A549 (cell line): ENCODE results near the gene HNRNPUL2. TPM values are rescaled to one million over a fixed set of nuclear protein-coding genes. Genes with fewer than 3 reads are reported as not detected.

ENCODE experiments used
- ATAC-seq, 2 experiments: fragments of 200-7000 bp in 1 of 2; fragments of >200 bp in 1 of 2; cut with Nextera tagmentation in 1 of 2; cut with Tn5 transposase in 1 of 2; 3 replicates each; pipeline versions ENCODE4 v1.8.0 to v1.9.1; 2018 to 2020; ENCODE audit warnings: mild to moderate bottlenecking in 1 of 2, moderate library complexity in 1 of 2
- CTCF ChIA-PET: fragments of 300-600 bp; sonication (Branson Sonifier 250); formaldehyde crosslinking; extraction: SDS; loops from one replicate; lab custom pipeline; 2021; ENCODE audit warnings: antibody characterized with exemption, inconsistent platforms; lab: Yijun Ruan, JAX
- POLR2A ChIA-PET: fragments of 350-600 bp; formaldehyde crosslinking; extraction: SDS; loops from one replicate; lab custom pipeline; 2021; ENCODE audit warnings: antibody characterized with exemption, inconsistent platforms; lab: Yijun Ruan, JAX
- DNase-seq, 2 experiments: peaks; one replicate each; pipeline versions ENCODE4 v3.0.0 to v3.0.0-alpha.2; 2011 to 2016; ENCODE audit warnings: low read depth in 1 of 2, low spot score in 1 of 2
- FAIRE-seq: peaks from 2 replicates; lab custom pipeline; 2011; peaks lifted over from hg19 to GRCh38; lab: Jason Lieb, UNC
- H3K27ac ChIP-seq, 2 experiments: fragments of >200 bp; sonication (Bioruptor Twin); formaldehyde crosslinking; 3 replicates each; pipeline ENCODE4 v1.5.1; 2016 to 2017
- H3K4me1 ChIP-seq: fragments of >200 bp; sonication (Bioruptor Twin); formaldehyde crosslinking; 3 replicates; pipeline ENCODE4 v1.6.1; 2016
- H3K4me2 ChIP-seq: fragments of >200 bp; sonication (Bioruptor Twin); formaldehyde crosslinking; 3 replicates; pipeline ENCODE4 v1.6.1; 2016
- H3K4me3 ChIP-seq: fragments of >200 bp; sonication (Bioruptor Twin); formaldehyde crosslinking; 3 replicates; pipeline ENCODE4 v1.5.1; 2016
- H3K9me3 ChIP-seq: fragments of >200 bp; sonication (Bioruptor Twin); formaldehyde crosslinking; 3 replicates; pipeline ENCODE4 v1.6.1; 2016
- CBX8 ChIP-seq: fragments of 200-600 bp; sonication (generic); IDR thresholded peaks from 2 replicates; pipeline ENCODE4 v1.6.1; 2016
- CHD2 ChIP-seq: fragments of 150-350 bp; IDR thresholded peaks from 2 replicates; pipeline ENCODE4 v1.6.1; 2014; ENCODE audit warnings: low read length; ENCODE audit not compliant: partially characterized antibody
- CHD4 ChIP-seq: fragments of 200-600 bp; sonication (generic); IDR thresholded peaks from 2 replicates; pipeline ENCODE4 v1.6.1; 2016; ENCODE audit warnings: antibody characterized with exemption, mild to moderate bottlenecking, borderline replicate concordance
- EHF ChIP-seq: fragments of 250-450 bp; sonication (Bioruptor Pico); IDR thresholded peaks from 2 replicates; pipeline ENCODE4 v1.5.0; 2020; ENCODE audit warnings: mild to moderate bottlenecking
- EHMT2 ChIP-seq: fragments of 200-600 bp; sonication (generic); IDR thresholded peaks from 2 replicates; pipeline ENCODE4 v1.6.1; 2016; ENCODE audit warnings: antibody characterized with exemption, low read depth, mild to moderate bottlenecking, moderate library complexity
- FOSL2 ChIP-seq, 2 experiments: fragments of 450-650 bp in 1 of 2; fragments of >200 bp in 1 of 2; sonication (Bioruptor Twin) in 1 of 2; formaldehyde crosslinking; IDR thresholded peaks; 2 replicates each; pipeline versions ENCODE4 v1.5.0 to v1.6.1; 2016 to 2020; ENCODE audit warnings: mild to moderate bottlenecking in 1 of 2, moderate library complexity in 1 of 2
- FOXS1 ChIP-seq: fragments of 250-450 bp; sonication (Bioruptor Pico); IDR thresholded peaks from 2 replicates; pipeline ENCODE4 v1.5.0; 2020; ENCODE audit warnings: mild to moderate bottlenecking, moderate library complexity
- GATA3 ChIP-seq: IDR thresholded peaks from 2 replicates; pipeline ENCODE4 v1.6.1; 2012; ENCODE audit warnings: borderline replicate concordance
- HEYL ChIP-seq: fragments of 250-450 bp; sonication (Bioruptor Pico); IDR thresholded peaks from 2 replicates; pipeline ENCODE4 v1.8.0; 2021; ENCODE audit warnings: mild to moderate bottlenecking, moderate library complexity
- JUNB ChIP-seq: fragments of >200 bp; sonication (Bioruptor Twin); formaldehyde crosslinking; IDR thresholded peaks from 2 replicates; pipeline ENCODE4 v1.6.1; 2016
- KDM1A ChIP-seq: fragments of 200-600 bp; sonication (generic); IDR thresholded peaks from 2 replicates; pipeline ENCODE4 v1.6.1; 2016; ENCODE audit warnings: low read depth, mild to moderate bottlenecking
- MAFK ChIP-seq: fragments of 450-650 bp; IDR thresholded peaks from 2 replicates; pipeline ENCODE4 v1.6.1; 2014; ENCODE audit not compliant: partially characterized antibody
- MYC ChIP-seq: IDR thresholded peaks from 2 replicates; pipeline ENCODE4 v1.6.1; 2012; ENCODE audit warnings: mild to moderate bottlenecking, inconsistent platforms, low read length, improper control_type of control experiment, borderline replicate concordance
- NFE2L2 ChIP-seq: fragments of 150-350 bp; conservative IDR thresholded peaks from 2 replicates; pipeline ENCODE4 v1.6.1; 2014; ENCODE audit warnings: low read length
- NPAS2 ChIP-seq: fragments of 250-450 bp; sonication (Bioruptor Pico); IDR thresholded peaks from 2 replicates; pipeline ENCODE4 v1.8.0; 2022; ENCODE audit warnings: mild to moderate bottlenecking, moderate library complexity, borderline replicate concordance
- POLR2AphosphoS2 ChIP-seq: conservative IDR thresholded peaks from 2 replicates; pipeline ENCODE4 v1.6.1; 2012; ENCODE audit warnings: low read length, improper control_type of control experiment, inconsistent platforms
- RAD21 ChIP-seq, 2 experiments: fragments of >200 bp in 1 of 2; sonication (Bioruptor Twin) in 1 of 2; formaldehyde crosslinking in 1 of 2; IDR thresholded peaks in 1 of 2; conservative IDR thresholded peaks in 1 of 2; 2 replicates in 1 of 2; 3 replicates in 1 of 2; pipeline ENCODE4 v1.6.1; 2012 to 2018; ENCODE audit warnings: inconsistent platforms in 1 of 2
- ZC3H11A ChIP-seq: fragments of 450-650 bp; IDR thresholded peaks from 2 replicates; pipeline ENCODE4 v1.6.1; 2014; ENCODE audit warnings: antibody characterized with exemption, mild to moderate bottlenecking
- ZNF302 ChIP-seq: fragments of 250-450 bp; sonication (Bioruptor Pico); IDR thresholded peaks from 2 replicates; pipeline ENCODE4 v1.9.0; 2021; ENCODE audit warnings: inconsistent platforms, mild to moderate bottlenecking, moderate library complexity
- WGBS: methylation state at CpG from one replicate; pipeline ENCODE4 v1.1.6; 2017; ENCODE audit errors: missing lambda C conversion rate; 5-methylcytosine and 5-hydroxymethylcytosine counted together
- polyA plus RNA-seq, 4 experiments: library from polyadenylated mRNA; depleted of rRNA in 3 of 4; stranded (reverse); fragments of >200 nt; fragmentation: RNase III in 1 of 4; extraction: RNeasy Plus Mini Kit Qiagen cat#74134 plus additional on column Dnase treatment in 1 of 4; gene quantifications; 2 replicates in 3 of 4; 3 replicates in 1 of 4; pipeline ENCODE4 v1.2.3, GENCODE V29; 2011 to 2017
- TF ChIP-seq, protein P1 (sequence below): IDR thresholded peaks from 2 replicates; pipeline ENCODE4 v1.6.1; 2012
- TF ChIP-seq, protein P2 (sequence below): fragments of 200-600 bp; sonication (generic); IDR thresholded peaks from 2 replicates; pipeline ENCODE4 v1.6.1; 2016; ENCODE audit warnings: antibody characterized with exemption, mild to moderate bottlenecking, moderate library complexity
- TF ChIP-seq, protein P3 (sequence below): fragments of 250-450 bp; sonication (Bioruptor Pico); IDR thresholded peaks from 2 replicates; pipeline ENCODE4 v1.5.0; 2020; ENCODE audit warnings: low read depth, mild to moderate bottlenecking, moderate library complexity

HNRNPUL2 gene
- polyA plus RNA-seq, 2 of the 4 experiments (the other 2 are of a cell fraction): 31.4 to 74.4 TPM

DNA sequence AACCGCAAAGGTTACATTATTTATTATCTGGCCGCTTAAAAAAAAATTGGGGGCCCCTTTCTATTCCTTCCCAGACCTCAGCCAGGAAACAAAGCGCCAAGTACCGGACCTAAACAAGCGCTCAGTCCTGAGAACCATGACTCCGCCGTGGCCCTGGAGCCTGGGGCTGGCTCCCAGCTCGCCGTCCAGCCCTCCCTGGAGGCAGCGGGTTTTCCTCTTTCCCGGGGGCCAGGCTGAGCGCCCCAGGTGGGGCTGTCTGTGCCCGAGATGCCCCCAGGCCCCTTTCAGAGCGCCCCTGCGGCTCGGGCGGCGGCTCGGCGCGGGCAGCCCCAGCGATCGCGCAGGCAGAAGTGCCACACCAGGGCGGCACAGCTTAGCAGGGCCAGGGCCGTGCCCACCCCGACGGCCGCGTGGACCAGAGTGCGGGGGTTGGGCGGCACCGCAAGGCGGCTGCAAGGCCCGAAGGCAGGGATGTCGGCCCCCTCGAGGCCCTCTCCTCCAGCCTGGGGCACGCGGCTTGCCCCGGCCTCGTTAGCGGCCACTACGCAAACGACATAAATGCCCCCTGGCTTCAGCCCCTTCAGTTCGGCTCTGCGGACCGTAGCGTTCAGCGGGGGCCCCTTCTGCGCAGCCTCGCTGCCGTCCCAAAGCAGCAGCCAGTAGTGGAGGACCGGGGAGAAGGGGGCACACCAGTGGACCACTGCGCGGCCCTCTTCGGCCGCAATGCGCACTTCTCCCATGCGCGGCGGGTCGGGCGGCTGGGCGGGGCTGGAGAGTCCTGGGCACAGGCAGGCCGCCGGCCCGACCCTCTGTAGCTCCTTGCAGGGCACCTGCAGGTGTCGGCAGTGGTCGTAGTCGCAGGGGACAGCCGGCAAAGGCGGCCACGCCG, 39.5 kb downstream of the HNRNPUL2 start (continued):
- TF ChIP-seq CHD4 (no peak), ZNF302 (CRISPR knock-in tag) (no peak), GATA3 (no peak), MYC (no peak), FOXS1 (no peak), KDM1A (no peak), NFE2L2 (no peak)
- TF ChIP-seq, protein P1, sequence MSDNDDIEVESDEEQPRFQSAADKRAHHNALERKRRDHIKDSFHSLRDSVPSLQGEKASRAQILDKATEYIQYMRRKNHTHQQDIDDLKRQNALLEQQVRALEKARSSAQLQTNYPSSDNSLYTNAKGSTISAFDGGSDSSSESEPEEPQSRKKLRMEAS: no peak
- TF ChIP-seq, all 56 proteins: peak for 0

DNA sequence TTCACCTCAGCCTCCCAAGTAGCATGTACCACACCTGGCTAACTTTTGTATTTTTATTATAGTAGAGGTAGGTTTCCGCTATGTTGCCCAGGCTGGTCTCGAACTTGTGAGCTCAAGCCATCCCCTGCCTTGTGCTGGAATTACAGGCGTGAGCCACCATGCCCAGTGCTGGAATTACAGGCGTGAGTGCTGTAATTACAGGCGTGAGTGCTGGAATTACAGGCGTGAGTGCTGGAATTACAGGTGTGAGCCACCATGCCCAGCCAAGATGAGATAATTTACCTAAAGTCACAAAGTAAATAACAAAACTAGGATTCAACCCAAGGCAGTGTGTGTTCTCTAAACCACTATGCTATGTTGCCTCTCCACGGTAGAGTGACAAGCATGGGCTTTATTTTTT, 44.7 kb downstream of the HNRNPUL2 start:
- Histone ChIP-seq H3K9me3 (no peaks in the 10 kb centered on the region), H3K4me2 (no peak overlapping the region), H3K4me1 (peaks cover 17% of the 10 kb centered on the region; the same call in 2 of the 3 replicates), H3K4me3 (no peak overlapping the region), H3K27ac (no peak overlapping the region)
- DNase-seq (no peak), ATAC-seq (no peak), FAIRE-seq (no peak)
- TF ChIP-seq, protein P2, sequence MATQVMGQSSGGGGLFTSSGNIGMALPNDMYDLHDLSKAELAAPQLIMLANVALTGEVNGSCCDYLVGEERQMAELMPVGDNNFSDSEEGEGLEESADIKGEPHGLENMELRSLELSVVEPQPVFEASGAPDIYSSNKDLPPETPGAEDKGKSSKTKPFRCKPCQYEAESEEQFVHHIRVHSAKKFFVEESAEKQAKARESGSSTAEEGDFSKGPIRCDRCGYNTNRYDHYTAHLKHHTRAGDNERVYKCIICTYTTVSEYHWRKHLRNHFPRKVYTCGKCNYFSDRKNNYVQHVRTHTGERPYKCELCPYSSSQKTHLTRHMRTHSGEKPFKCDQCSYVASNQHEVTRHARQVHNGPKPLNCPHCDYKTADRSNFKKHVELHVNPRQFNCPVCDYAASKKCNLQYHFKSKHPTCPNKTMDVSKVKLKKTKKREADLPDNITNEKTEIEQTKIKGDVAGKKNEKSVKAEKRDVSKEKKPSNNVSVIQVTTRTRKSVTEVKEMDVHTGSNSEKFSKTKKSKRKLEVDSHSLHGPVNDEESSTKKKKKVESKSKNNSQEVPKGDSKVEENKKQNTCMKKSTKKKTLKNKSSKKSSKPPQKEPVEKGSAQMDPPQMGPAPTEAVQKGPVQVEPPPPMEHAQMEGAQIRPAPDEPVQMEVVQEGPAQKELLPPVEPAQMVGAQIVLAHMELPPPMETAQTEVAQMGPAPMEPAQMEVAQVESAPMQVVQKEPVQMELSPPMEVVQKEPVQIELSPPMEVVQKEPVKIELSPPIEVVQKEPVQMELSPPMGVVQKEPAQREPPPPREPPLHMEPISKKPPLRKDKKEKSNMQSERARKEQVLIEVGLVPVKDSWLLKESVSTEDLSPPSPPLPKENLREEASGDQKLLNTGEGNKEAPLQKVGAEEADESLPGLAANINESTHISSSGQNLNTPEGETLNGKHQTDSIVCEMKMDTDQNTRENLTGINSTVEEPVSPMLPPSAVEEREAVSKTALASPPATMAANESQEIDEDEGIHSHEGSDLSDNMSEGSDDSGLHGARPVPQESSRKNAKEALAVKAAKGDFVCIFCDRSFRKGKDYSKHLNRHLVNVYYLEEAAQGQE: no peak
- no peak for TF ChIP-seq HEYL (CRISPR knock-in tag)
- no peak for TF ChIP-seq CHD2
- no peak for TF ChIP-seq NPAS2
- no peak for TF ChIP-seq MAFK
- no peak for TF ChIP-seq ZC3H11A
- TF ChIP-seq, protein P3, sequence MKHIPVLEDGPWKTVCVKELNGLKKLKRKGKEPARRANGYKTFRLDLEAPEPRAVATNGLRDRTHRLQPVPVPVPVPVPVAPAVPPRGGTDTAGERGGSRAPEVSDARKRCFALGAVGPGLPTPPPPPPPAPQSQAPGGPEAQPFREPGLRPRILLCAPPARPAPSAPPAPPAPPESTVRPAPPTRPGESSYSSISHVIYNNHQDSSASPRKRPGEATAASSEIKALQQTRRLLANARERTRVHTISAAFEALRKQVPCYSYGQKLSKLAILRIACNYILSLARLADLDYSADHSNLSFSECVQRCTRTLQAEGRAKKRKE (CRISPR knock-in tag): no peak
- no peak for TF ChIP-seq JUNB
- no peak for TF ChIP-seq EHF (CRISPR knock-in tag)
- no peak for TF ChIP-seq EHMT2
- TF ChIP-seq FOSL2 (IDR thresholded peaks at IDR 0.05): no peak
- TF ChIP-seq FOSL2 (CRISPR knock-in tag; IDR thresholded peaks at IDR 0.05): no peak
- TF ChIP-seq POLR2AphosphoS2: no peak
- no peak for TF ChIP-seq CBX8
- no peak for TF ChIP-seq FOXS1
- TF ChIP-seq CHD4: no peak
- TF ChIP-seq RAD21 (conservative IDR thresholded peaks at IDR 0.05 in 1 of 2, IDR thresholded peaks at IDR 0.05 in 1 of 2): no peak
- 76% methylated on average over 7 of the region's 7 CpGs for WGBS
- CTCF ChIA-PET: interaction anchor here (7.2 kb wide), 1 partner anchor 10 kb away, joined by 126 read pairs; the partner anchor contains the start of gene LRRN4CL
- POLR2A ChIA-PET: no interaction called here
